Upper lobe of left lung (tissue), 6 donors: ENCODE results near the gene HOXC13. TPM values are rescaled to one million over a fixed set of nuclear protein-coding genes. Genes with fewer than 3 reads are reported as not detected.

ENCODE experiments used
- ATAC-seq, 2 donors: fragments of 200-7000 bp; cut with Tn5 transposase; one replicate each; pipeline ENCODE4 v1.9.1; 2022; ENCODE audit warnings: mild to moderate bottlenecking in 2 of 2, moderate library complexity in 2 of 2; ENCODE audit not compliant: low FRiP score in 2 of 2
- DNase-seq, 2 donors: peaks; one replicate each; pipeline ENCODE4 v3.0.0-alpha.2; 2019 to 2020
- H3K27ac ChIP-seq, 4 donors: fragments of 200-600 bp; sonication (generic); one replicate each; pipeline ENCODE4 v1.5.1; 2016 to 2019
- H3K27me3 ChIP-seq, 4 donors: fragments of 200-600 bp; sonication (generic); one replicate each; pipeline ENCODE4 v1.5.1; 2017 to 2019
- H3K36me3 ChIP-seq, 4 donors: fragments of 200-600 bp; sonication (generic); one replicate each; pipeline ENCODE4 v1.5.1; 2016 to 2019
- H3K4me1 ChIP-seq, 4 donors: fragments of 200-600 bp; sonication (generic); one replicate each; pipeline ENCODE4 v1.5.1; 2018 to 2019
- H3K4me3 ChIP-seq, 4 donors: fragments of 200-600 bp; sonication (generic); one replicate each; pipeline ENCODE4 v1.5.1; 2017 to 2019; ENCODE audit warnings: mild to moderate bottlenecking in 2 of 4, moderate library complexity in 1 of 4
- H3K9me3 ChIP-seq, 4 donors: fragments of 200-600 bp; sonication (generic); one replicate each; pipeline ENCODE4 v1.5.1; 2018 to 2019
- CTCF ChIP-seq, 6 experiments: fragments of 450-650 bp in 4 of 6; fragments of 200-600 bp in 2 of 6; sonication (generic) in 2 of 6; IDR thresholded peaks; one replicate each; pipeline ENCODE4 v1.5.1; 2016 to 2019; ENCODE audit warnings: antibody characterized with exemption in 6 of 6
- EP300 ChIP-seq, 4 donors: sonication (generic); formaldehyde crosslinking; IDR thresholded peaks; one replicate each; pipeline ENCODE4 v1.5.1; 2017; ENCODE audit warnings: antibody characterized with exemption in 4 of 4, control low read depth in 2 of 4
- POLR2A ChIP-seq, 4 donors: fragments of 450-650 bp; IDR thresholded peaks; one replicate each; pipeline ENCODE4 v1.5.1; 2016 to 2017; ENCODE audit warnings: antibody characterized with exemption in 4 of 4, mild to moderate bottlenecking in 2 of 4
- POLR2AphosphoS5 ChIP-seq, 2 donors: sonication (generic); formaldehyde crosslinking; IDR thresholded peaks; one replicate each; pipeline ENCODE4 v1.5.1; 2017; ENCODE audit warnings: antibody characterized with exemption in 2 of 2
- WGBS, 2 donors: methylation state at CpG; one replicate each; pipeline ENCODE4 v1.1.5; 2017 to 2018; 5-methylcytosine and 5-hydroxymethylcytosine counted together
- total RNA-seq, 6 donors: library from RNA; depleted of rRNA in 4 of 6; stranded (reverse); fragments of >200 nt in 4 of 6; gene quantifications; one replicate each; pipeline versions ENCODE4 v1.1.0 to v1.2.1, GENCODE V29; 2016 to 2021
- donor health status: DM: no; HTN: no; CAD: no; lungs with moderate emphysema.
- donor health status: DM: no; HTN: yes; CAD: no; lungs with severe emphysema.

The HOXC13 gene
- total RNA-seq, 6 donors from 2014 or later, result not detected

GRCh38 chr12:53984901-53985691 lies 46.5 kb downstream of the HOXC13 start, which contains the start of gene HOXC10:
Gene HOXC10 (plus strand): TSS chr12:53985146. CDS start chr12:53985260, 114 bp downstream.
- TF ChIP-seq POLR2AphosphoS5 (IDR thresholded peaks at IDR 0.05) (no peak), CTCF (IDR thresholded peaks at IDR 0.05) (peak; percentile 9 to 31 (median 26))
- Histone ChIP-seq H3K27me3 (peaks cover 2 to 91% (median 53%) of the 10 kb centered on the region in 4 donors), H3K9me3 (no peaks in the 10 kb centered on the region), H3K36me3 (no peaks in the 10 kb centered on the region), H3K4me1 (peaks cover 19 to 35% (median 30%) of the 10 kb centered on the region in 4 donors), H3K27ac (no peak within 1 kb of the TSS), H3K4me3 (peak within 1 kb of the TSS in 2 of 4 donors; percentile 17)
- ATAC-seq (peak in 1 of 2 donors; percentile 85), DNase-seq (peak; percentile 70 to 74)
- 2 to 6% methylated on average over 37 to 48 of the region's 55 CpGs for WGBS, 2 donors

- H3K4me1 ChIP-seq, result peaks cover 19 to 35% (median 30%) of the 10 kb centered on the region in 4 donors
- peaks cover 0 to 93% (median 53%) of the 10 kb centered on the region in 4 donors for H3K27me3 ChIP-seq
- H3K9me3 ChIP-seq, result no peaks in the 10 kb centered on the region
- WGBS, 2 donors, result 11% methylated on average over 20 of the region's 21 CpGs; no CpG with 5 or more reads in 1 of the 2 donors
- no peak overlapping the region for H3K27ac ChIP-seq
- DNase-seq (no peak), ATAC-seq (no peak)
- H3K4me3 ChIP-seq, result peak overlapping the region in 2 of 4 donors; percentile 17
- H3K36me3 ChIP-seq, result no peaks in the 10 kb centered on the region
- no peak for TF ChIP-seq CTCF (IDR thresholded peaks at IDR 0.05)
- no peak for TF ChIP-seq POLR2A (IDR thresholded peaks at IDR 0.05)
Observed at GRCh38 chr12:53985692-53985993, 47.0 kb downstream of the HOXC13 start.

- H3K27ac ChIP-seq, result no peak overlapping the region
- no peak for TF ChIP-seq POLR2A (IDR thresholded peaks at IDR 0.05)
- no peak for TF ChIP-seq EP300 (IDR thresholded peaks at IDR 0.05)
- no peak for TF ChIP-seq POLR2AphosphoS5 (IDR thresholded peaks at IDR 0.05)
- TF ChIP-seq CTCF (IDR thresholded peaks at IDR 0.05), result no peak
- peaks cover 0 to 93% (median 53%) of the 10 kb centered on the region in 4 donors for H3K27me3 ChIP-seq
- peak overlapping the region in 2 of 4 donors; percentile 17 for H3K4me3 ChIP-seq
- WGBS, 2 donors, result 12 to 15% methylated on average over 12 to 22 of the region's 50 CpGs
- no peaks in the 10 kb centered on the region for H3K9me3 ChIP-seq
- H3K36me3 ChIP-seq, result no peaks in the 10 kb centered on the region
- H3K4me1 ChIP-seq, result peaks cover 19 to 35% (median 30%) of the 10 kb centered on the region in 4 donors
- ATAC-seq, result peak in 1 of 2 donors; percentile 16
- DNase-seq, result peak in 1 of 2 donors; percentile 79
Observed at GRCh38 chr12:53985994-53986685, 47.5 kb downstream of the HOXC13 start.

- Histone ChIP-seq H3K27me3 (peaks cover 0 to 93% (median 53%) of the 10 kb centered on the region in 4 donors), H3K36me3 (no peaks in the 10 kb centered on the region), H3K9me3 (no peaks in the 10 kb centered on the region), H3K27ac (no peak overlapping the region), H3K4me3 (no peak overlapping the region), H3K4me1 (peaks cover 19 to 35% (median 30%) of the 10 kb centered on the region in 4 donors)
- ATAC-seq (no peak), DNase-seq (no peak)
- TF ChIP-seq POLR2A (IDR thresholded peaks at IDR 0.05) (no peak), EP300 (IDR thresholded peaks at IDR 0.05) (no peak), POLR2AphosphoS5 (IDR thresholded peaks at IDR 0.05) (no peak), CTCF (IDR thresholded peaks at IDR 0.05) (no peak)
- WGBS, 2 donors, result 12 to 24% methylated on average over 20 to 21 of the region's 21 CpGs
Observed at GRCh38 chr12:53986686-53987483, 48.3 kb downstream of the HOXC13 start.
